Parathyroid adenoma (tissue), 2 donors: Measurements from ENCODE around the gene PCDHGB6.
"Not testable (repeated sequence)": the region's sequence is repeated elsewhere in the genome, so short reads cannot be mapped to it uniquely, and the experiment has no call there.

Source experiments
- H2AFZ ChIP-seq: fragments of 300-600 bp; sonication (generic); one replicate; pipeline ENCODE4 v1.7.0; 2017; ENCODE audit warnings: antibody characterized with exemption, mild to moderate bottlenecking
- H3K27ac ChIP-seq: fragments of 300-600 bp; sonication (generic); one replicate; pipeline ENCODE4 v1.7.0; 2017
- H3K27me3 ChIP-seq: fragments of 300-600 bp; sonication (generic); one replicate; pipeline ENCODE4 v1.7.0; 2017; ENCODE audit warnings: low read length; ENCODE audit not compliant: control insufficient read depth, insufficient read depth
- H3K36me3 ChIP-seq: fragments of 300-600 bp; sonication (generic); one replicate; pipeline ENCODE4 v1.7.0; 2017; ENCODE audit warnings: low read length; ENCODE audit not compliant: control insufficient read depth, insufficient read depth
- H3K4me1 ChIP-seq: fragments of 300-600 bp; sonication (generic); one replicate; pipeline ENCODE4 v1.7.0; 2017; ENCODE audit warnings: control low read depth
- H3K4me2 ChIP-seq: fragments of 300-600 bp; sonication (generic); one replicate; pipeline ENCODE4 v1.7.0; 2017; ENCODE audit warnings: low read length
- H3K4me3 ChIP-seq: fragments of 300-600 bp; sonication (generic); one replicate; pipeline ENCODE4 v1.7.0; 2017; ENCODE audit warnings: low read depth, low read length
- H3K79me2 ChIP-seq: fragments of 300-600 bp; sonication (generic); one replicate; pipeline ENCODE4 v1.7.0; 2017; ENCODE audit warnings: control low read depth
- H3K9ac ChIP-seq: fragments of 300-600 bp; sonication (generic); one replicate; pipeline ENCODE4 v1.7.0; 2017; ENCODE audit warnings: mild to moderate bottlenecking
- H3K9me3 ChIP-seq: fragments of 300-600 bp; sonication (generic); one replicate; pipeline ENCODE4 v1.7.0; 2017; ENCODE audit warnings: low read length; ENCODE audit not compliant: control insufficient read depth
- CTCF ChIP-seq: fragments of 300-600 bp; sonication (generic); IDR thresholded peaks from one replicate; pipeline ENCODE4 v1.7.0; 2017; ENCODE audit warnings: antibody characterized with exemption, mild to moderate bottlenecking
- donor health status: primary hyperparathyroidism.

Gene PCDHGB6

DNA sequence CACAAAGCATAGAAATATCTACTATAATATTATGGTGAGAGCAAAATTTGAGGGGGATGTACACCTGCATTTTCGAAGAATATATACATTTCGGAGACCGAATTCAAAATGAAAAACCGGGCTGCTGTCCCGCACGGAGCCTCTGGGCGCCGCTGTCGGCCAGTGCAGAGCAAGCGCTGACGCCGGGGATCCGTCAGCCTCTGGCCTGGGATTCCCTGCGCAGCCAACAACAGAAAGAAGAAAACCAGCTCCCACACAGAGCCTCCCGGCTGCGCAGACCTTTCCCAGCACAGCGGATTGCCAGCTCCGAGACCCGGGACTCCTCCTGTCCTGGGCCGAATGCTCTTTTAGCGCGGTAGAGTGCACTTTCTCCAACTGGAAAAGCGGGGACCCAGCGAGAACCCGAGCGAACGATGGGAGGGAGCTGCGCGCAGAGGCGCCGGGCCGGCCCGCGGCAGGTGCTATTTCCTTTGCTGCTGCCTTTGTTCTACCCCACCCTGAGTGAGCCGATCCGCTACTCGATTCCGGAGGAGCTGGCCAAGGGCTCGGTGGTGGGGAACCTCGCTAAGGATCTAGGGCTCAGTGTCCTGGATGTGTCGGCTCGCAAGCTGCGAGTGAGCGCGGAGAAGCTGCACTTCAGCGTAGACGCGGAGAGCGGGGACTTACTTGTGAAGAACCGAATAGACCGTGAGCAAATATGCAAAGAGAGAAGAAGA is at the start of gene PCDHGB6:
TSS of gene PCDHGB6 (plus strand) at position 232 of the 716 bp plus-strand sequence. CDS start at position 414, 182 bp downstream.
- H3K9me3 ChIP-seq: peaks cover 10% of the 10 kb centered on the region
- H3K4me3 ChIP-seq: peak within 1 kb of the TSS; percentile 17
- H2AFZ ChIP-seq, H3K79me2 ChIP-seq, H3K27me3 ChIP-seq, H3K36me3 ChIP-seq, H3K27ac ChIP-seq, H3K4me1 ChIP-seq, H3K9ac ChIP-seq, H3K4me2 ChIP-seq: not testable (repeated sequence)

GRCh38 chr5:141359790-141360426 is 47.9 kb upstream of the PCDHGB6 start, which contains the start of gene PCDHGB2:
PCDHGB2 (plus strand) TSS chr5:141359994; CDS start chr5:141360136, 142 bp downstream.
- Histone ChIP-seq H3K27me3 (no peaks in the 10 kb centered on the region), H3K27ac (peak within 1 kb of the TSS; percentile 43), H3K9ac (no peak within 1 kb of the TSS), H3K4me2 (no peak within 1 kb of the TSS), H3K4me3 (no peak within 1 kb of the TSS), H3K36me3 (peaks cover 7% of the 10 kb centered on the region), H3K79me2 (no peaks in the 10 kb centered on the region), H2AFZ (no peak within 1 kb of the TSS), H3K4me1 (no peaks in the 10 kb centered on the region), H3K9me3 (peaks cover 5% of the 10 kb centered on the region)
- TF ChIP-seq CTCF: no peak

DNA sequence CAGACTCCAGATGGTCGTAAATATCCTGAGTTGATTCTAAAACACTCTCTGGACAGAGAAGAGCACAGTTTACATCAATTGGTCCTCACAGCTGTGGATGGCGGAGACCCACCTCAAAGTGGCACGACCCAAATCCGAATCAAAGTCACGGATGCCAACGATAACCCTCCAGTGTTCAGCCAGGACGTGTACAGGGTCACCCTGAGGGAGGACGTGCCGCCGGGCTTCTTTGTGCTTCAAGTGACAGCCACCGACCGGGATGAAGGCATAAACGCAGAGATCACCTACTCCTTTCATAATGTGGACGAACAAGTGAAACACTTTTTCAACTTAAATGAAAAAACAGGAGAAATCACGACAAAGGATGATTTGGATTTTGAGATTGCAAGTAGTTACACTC is 47.1 kb upstream of the PCDHGB6 start:
- no peaks in the 10 kb centered on the region for H3K4me1 ChIP-seq
- no peak overlapping the region for H3K9ac ChIP-seq
- peaks cover 5% of the 10 kb centered on the region for H3K9me3 ChIP-seq
- H3K27me3 ChIP-seq: no peaks in the 10 kb centered on the region
- H3K79me2 ChIP-seq: no peaks in the 10 kb centered on the region
- H3K27ac ChIP-seq: no peak overlapping the region
- no peak overlapping the region for H2AFZ ChIP-seq
- H3K4me2 ChIP-seq: no peak overlapping the region
- H3K4me3 ChIP-seq: no peak overlapping the region
- TF ChIP-seq CTCF: no peak
- H3K36me3 ChIP-seq: peaks cover 7% of the 10 kb centered on the region

DNA sequence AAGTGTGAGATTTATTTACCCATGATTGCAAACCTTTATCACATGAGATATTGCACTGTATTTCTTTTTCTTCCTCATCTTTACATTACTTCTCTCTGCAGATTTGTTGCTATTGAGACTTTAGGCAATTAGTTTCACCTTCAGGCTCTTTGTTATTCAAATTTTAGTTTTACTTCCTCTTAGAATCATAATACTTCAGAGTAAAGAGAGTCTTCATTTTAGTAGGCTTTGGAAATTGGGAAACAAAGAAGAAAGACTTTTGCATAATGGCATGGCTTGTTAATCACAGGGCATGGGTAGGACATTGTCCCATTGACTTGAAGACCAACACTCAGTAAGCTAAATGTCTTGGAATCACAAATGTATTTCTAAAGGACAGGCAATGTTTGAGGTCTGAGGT is 45.1 kb upstream of the PCDHGB6 start:
- Histone ChIP-seq H3K4me2 (no peak overlapping the region), H3K27ac (no peak overlapping the region), H3K27me3 (no peaks in the 10 kb centered on the region), H3K79me2 (no peaks in the 10 kb centered on the region), H2AFZ (no peak overlapping the region), H3K4me1 (no peaks in the 10 kb centered on the region), H3K9me3 (no peaks in the 10 kb centered on the region), H3K36me3 (peaks cover 2% of the 10 kb centered on the region), H3K4me3 (no peak overlapping the region), H3K9ac (no peak overlapping the region)
- no peak for TF ChIP-seq CTCF

GRCh38 chr5:141363952-141364660 is 43.7 kb upstream of the PCDHGB6 start, which contains the start of gene PCDHGA5:
PCDHGA5 (plus strand) TSS chr5:141364162; CDS start chr5:141364331, 169 bp downstream.
- H3K27me3 ChIP-seq: no peaks in the 10 kb centered on the region
- no peak within 1 kb of the TSS for H3K4me3 ChIP-seq
- no peaks in the 10 kb centered on the region for H3K4me1 ChIP-seq
- H3K36me3 ChIP-seq: peaks cover 2% of the 10 kb centered on the region
- no peak within 1 kb of the TSS for H3K9ac ChIP-seq
- peak; percentile 15 for TF ChIP-seq CTCF
- no peaks in the 10 kb centered on the region for H3K9me3 ChIP-seq
- no peak within 1 kb of the TSS for H3K27ac ChIP-seq
- H3K79me2 ChIP-seq: no peaks in the 10 kb centered on the region
- peak within 1 kb of the TSS; percentile 7 for H2AFZ ChIP-seq
- H3K4me2 ChIP-seq: no peak within 1 kb of the TSS
